HCT116 (cell line): ENCODE measurements around the gene PCSK2. TPM values are rescaled to one million over a fixed set of nuclear protein-coding genes. Genes with fewer than 3 reads are reported as not detected.
A peak's percentile ranks its signal among the peaks of the same experiment; 100 is the strongest.

Source experiments
- ATAC-seq: fragments of 200-7000 bp; cut with Tn5 transposase; 2 replicates; pipeline ENCODE4 v1.9.1; 2020; ENCODE audit warnings: mild to moderate bottlenecking, moderate library complexity
- BruUV-seq: library from RNA; stranded (reverse); fragments of 400-500 nt; replicated peaks from 2 replicates; lab custom pipeline; 2021; lab: Mats Ljungman, UMichigan
- CTCF ChIA-PET: fragments of 300-600 bp; sonication (Branson Sonifier 250); formaldehyde crosslinking; loops from one replicate; lab custom pipeline; 2021; ENCODE audit warnings: antibody characterized with exemption; lab: Charles Lee
- POLR2A ChIA-PET: fragments of 300-600, 350-600 bp; sonication (Branson Sonifier 250); formaldehyde crosslinking; loops from one replicate; lab custom pipeline; 2021; ENCODE audit warnings: antibody characterized with exemption; lab: Charles Lee
- RAD21 ChIA-PET, 2 experiments: fragments of 300-600 bp; sonication (Branson Sonifier 250); formaldehyde crosslinking; loops; one replicate each; lab custom pipeline; 2023; ENCODE audit warnings: low total read pairs in 2 of 2; ENCODE audit not compliant: uncharacterized antibody in 2 of 2, unreplicated experiment in 2 of 2, low non-redundant PET in 1 of 2; lab: Charles Lee
- DNase-seq: peaks from one replicate; pipeline ENCODE4 v3.0.0-alpha.2; 2010; ENCODE audit warnings: low read depth, low spot score
- H2AFZ ChIP-seq: fragments of 200-600 bp; shearing (Covaris generic), sonication (generic); 2 replicates; pipeline ENCODE4 v1.6.1; 2017; ENCODE audit warnings: low read depth, mixed run types, mixed read lengths, antibody characterized with exemption, low read length; ENCODE audit not compliant: poor library complexity, severe bottlenecking
- H3K27ac ChIP-seq: 2 replicates; pipeline ENCODE4 v1.5.1; 2012; ENCODE audit warnings: low read depth, low read length
- H3K27me3 ChIP-seq: fragments of 200-600 bp; sonication (generic); 2 replicates; pipeline ENCODE4 v1.6.1; 2016; ENCODE audit warnings: mixed run types, low read length, mixed read lengths; ENCODE audit not compliant: insufficient read depth
- H3K36me3 ChIP-seq, 2 experiments: fragments of 200-500 bp in 1 of 2; fragments of 200-600 bp in 1 of 2; sonication (Bioruptor generic) in 1 of 2; sonication (generic) in 1 of 2; 2 replicates each; pipeline versions ENCODE4 v1.5.1 to v1.6.1; 2014 to 2016; ENCODE audit warnings: low read length in 2 of 2, inconsistent platforms in 1 of 2, mixed read lengths in 1 of 2, mixed run types in 1 of 2; ENCODE audit not compliant: insufficient read depth in 2 of 2, control insufficient read depth in 1 of 2
- H3K4me1 ChIP-seq, 2 experiments: fragments of 200-600 bp in 1 of 2; sonication (generic) in 1 of 2; 2 replicates each; pipeline versions ENCODE4 v1.5.1 to v1.6.1; 2012 to 2017; ENCODE audit warnings: low read length in 2 of 2, inconsistent platforms in 1 of 2, mild to moderate bottlenecking in 1 of 2, mixed read lengths in 1 of 2, mixed run types in 1 of 2, moderate library complexity in 1 of 2; ENCODE audit not compliant: insufficient read depth in 2 of 2, control insufficient read depth in 1 of 2
- H3K4me2 ChIP-seq: fragments of 200-600 bp; sonication (generic); 2 replicates; pipeline ENCODE4 v1.6.1; 2017; ENCODE audit warnings: mixed run types, low read length, mixed read lengths
- H3K4me3 ChIP-seq, 2 experiments: fragments of 200-600 bp in 1 of 2; sonication (generic) in 1 of 2; replicated peaks in 1 of 2; 2 replicates each; pipeline ENCODE4 v1.5.1; 2011 to 2016; ENCODE audit warnings: low read length in 2 of 2, control low read depth in 1 of 2, low read depth in 1 of 2, mild to moderate bottlenecking in 1 of 2, mixed read lengths in 1 of 2, mixed run types in 1 of 2
- H3K79me2 ChIP-seq: fragments of 200-600 bp; sonication (generic); 2 replicates; pipeline ENCODE4 v1.6.1; 2017; ENCODE audit warnings: mild to moderate bottlenecking, mixed run types, low read length, moderate library complexity, mixed read lengths; ENCODE audit not compliant: insufficient read depth
- H3K9ac ChIP-seq: fragments of 200-600 bp; sonication (generic); 2 replicates; pipeline ENCODE4 v1.6.1; 2016; ENCODE audit warnings: low read length, mixed read lengths
- H3K9me2 ChIP-seq: fragments of 200-600 bp; sonication (generic), shearing (Covaris generic); 2 replicates; pipeline ENCODE4 v1.6.1; 2017; ENCODE audit warnings: mixed run types, mild to moderate bottlenecking, moderate library complexity; ENCODE audit not compliant: insufficient read depth
- H3K9me3 ChIP-seq, 2 experiments: fragments of 200-500 bp in 1 of 2; fragments of 200-600 bp in 1 of 2; sonication (Bioruptor generic) in 1 of 2; sonication (generic) in 1 of 2; 2 replicates each; pipeline ENCODE4 v1.6.1; 2014 to 2017; ENCODE audit warnings: low read length in 2 of 2, mixed read lengths in 2 of 2, inconsistent platforms in 1 of 2, low read depth in 1 of 2, mild to moderate bottlenecking in 1 of 2, mixed run types in 1 of 2, moderate library complexity in 1 of 2; ENCODE audit not compliant: control insufficient read depth in 1 of 2, insufficient read depth in 1 of 2
- H4K20me1 ChIP-seq: fragments of 200-600 bp; sonication (generic), shearing (Covaris generic); 2 replicates; pipeline ENCODE4 v1.6.1; 2017; ENCODE audit warnings: mixed run types, mild to moderate bottlenecking, moderate library complexity; ENCODE audit not compliant: insufficient read depth
- CTCF ChIP-seq, 3 experiments: fragments of 200-600 bp in 1 of 3; sonication (generic) in 1 of 3; IDR thresholded peaks in 2 of 3; conservative IDR thresholded peaks in 1 of 3; 2 replicates each; pipeline ENCODE4 v1.5.1; 2012 to 2017; ENCODE audit warnings: low read depth in 2 of 3, low read length in 2 of 3, antibody characterized with exemption in 1 of 3, borderline replicate concordance in 1 of 3, control low read depth in 1 of 3, mild to moderate bottlenecking in 1 of 3, mixed read lengths in 1 of 3, mixed run types in 1 of 3, moderate library complexity in 1 of 3; ENCODE audit not compliant: insufficient read depth in 1 of 3
- POLR2AphosphoS5 ChIP-seq: IDR thresholded peaks from 2 replicates; pipeline ENCODE4 v1.6.1; 2011; ENCODE audit warnings: mild to moderate bottlenecking, low read depth, low read length, moderate library complexity
- RAD21 ChIP-seq: IDR thresholded peaks from 2 replicates; pipeline ENCODE4 v1.6.1; 2012; ENCODE audit warnings: low read depth, mild to moderate bottlenecking
- intact Hi-C: fragments of 100-400 bp; cut with micrococcal nuclease; formaldehyde crosslinking; loops from 2 replicates; pipeline ENCODE4 v1.10.0; 2022
- total RNA-seq: library from RNA; stranded (reverse); gene quantifications from one replicate; pipeline ENCODE4 v1.2.1, GENCODE V29; 2021; ENCODE audit not compliant: unreplicated experiment

The PCSK2 gene
- total RNA-seq, 1 experiment from 2014 or later, result not detected

GRCh38 chr20:17504898-17505635 lies 278.2 kb downstream of the PCSK2 start:
- intact Hi-C loops, result loop anchor here (1.0 to 10.0 kb wide), 6 partner anchors 112 to 772 kb away; no protein-coding TSS in a partner anchor
- no TSS peak for BruUV-seq
- ChIA-PET RAD21 (interaction anchor here in 1 of 2 experiments (1.0 kb wide), 1 partner anchor 31 kb away, joined by 4 read pairs; no protein-coding TSS in a partner anchor), CTCF (interaction anchor here (0.9 to 2.2 kb wide), 5 partner anchors 113 to 434 kb away, joined by 3 to 5 read pairs (median 4); no protein-coding TSS in a partner anchor), POLR2A (no interaction called here)
- Histone ChIP-seq H3K9ac (no peak overlapping the region), H4K20me1 (no peaks in the 10 kb centered on the region), H3K79me2 (no peaks in the 10 kb centered on the region), H3K4me1 (peaks cover 6 to 20% of the 10 kb centered on the region in 2 experiments; a peak in 3 of 4 replicates), H3K9me3 (no peaks in the 10 kb centered on the region), H3K4me3 (peak overlapping the region in 1 of 2 experiments; percentile 3; a peak in 1 of 4 replicates), H3K27ac (no peak overlapping the region), H3K27me3 (no peaks in the 10 kb centered on the region), H3K9me2 (no peaks in the 10 kb centered on the region), H3K4me2 (peak overlapping the region; percentile 47), H3K36me3 (no peaks in the 10 kb centered on the region), H2AFZ (no peak overlapping the region)
- TF ChIP-seq CTCF (IDR thresholded peaks at IDR 0.05 in 2 of 3, conservative IDR thresholded peaks at IDR 0.05 in 1 of 3; ENCODE audit: borderline replicate concordance in 1 of 3, insufficient read depth in 1 of 3, low read depth in 2 of 3, low read length in 2 of 3) (peak; percentile 39 to 77 (median 69); a peak in 4 of 6 replicates), RAD21 (peak; percentile 82), POLR2AphosphoS5 (no peak)
- ATAC-seq, result peak; percentile 71
- DNase-seq, result peak; percentile 27
